ENCODE measurements around the gene TMPRSS11D.

The TMPRSS11D gene

GRCh38 chr4:67810011-67810410 lies 73.8 kb downstream of the TMPRSS11D start:
- no peak for TF ChIP-seq SIN3A (IDR thresholded peaks at IDR 0.05; ENCODE audit: borderline replicate concordance, insufficient read depth, low read length)
- TF ChIP-seq POLR2AphosphoS5 (IDR thresholded peaks at IDR 0.05; ENCODE audit: low read depth, low read length) = no peak
- no peak for TF ChIP-seq REST (IDR thresholded peaks at IDR 0.05; ENCODE audit: insufficient read depth in 1 of 2, low read depth in 2 of 2, low read length in 2 of 2)
- TF ChIP-seq TAF1 (IDR thresholded peaks at IDR 0.05; ENCODE audit: borderline replicate concordance, insufficient read depth, low read length) = no peak
- no peak for TF ChIP-seq FOXP2 (optimal IDR thresholded peaks at IDR 0.05; ENCODE audit: borderline replicate concordance, extremely low read depth, extremely low read length, insufficient read depth)

- TF ChIP-seq REST (IDR thresholded peaks at IDR 0.05; ENCODE audit: insufficient read depth in 1 of 2, low read depth in 2 of 2, low read length in 2 of 2) (no peak), SIN3A (IDR thresholded peaks at IDR 0.05; ENCODE audit: borderline replicate concordance, insufficient read depth, low read length) (no peak), FOXP2 (optimal IDR thresholded peaks at IDR 0.05; ENCODE audit: borderline replicate concordance, extremely low read depth, extremely low read length, insufficient read depth) (no peak), POLR2AphosphoS5 (IDR thresholded peaks at IDR 0.05; ENCODE audit: low read depth, low read length) (no peak), TAF1 (IDR thresholded peaks at IDR 0.05; ENCODE audit: borderline replicate concordance, insufficient read depth, low read length) (no peak)
Measured at GRCh38 chr4:67809502-67809901, 74.3 kb downstream of the TMPRSS11D start.

- TF ChIP-seq TAF1 (IDR thresholded peaks at IDR 0.05; ENCODE audit: borderline replicate concordance, insufficient read depth, low read length) = no peak
- no peak for TF ChIP-seq REST (IDR thresholded peaks at IDR 0.05; ENCODE audit: insufficient read depth in 1 of 2, low read depth in 2 of 2, low read length in 2 of 2)
- no peak for TF ChIP-seq SIN3A (IDR thresholded peaks at IDR 0.05; ENCODE audit: borderline replicate concordance, insufficient read depth, low read length)
- no peak for TF ChIP-seq POLR2AphosphoS5 (IDR thresholded peaks at IDR 0.05; ENCODE audit: low read depth, low read length)
- TF ChIP-seq FOXP2 (optimal IDR thresholded peaks at IDR 0.05; ENCODE audit: borderline replicate concordance, extremely low read depth, extremely low read length, insufficient read depth) = no peak
Measured at GRCh38 chr4:67796810-67797209, 87.0 kb downstream of the TMPRSS11D start.

- TF ChIP-seq POLR2AphosphoS5 (IDR thresholded peaks at IDR 0.05; ENCODE audit: low read depth, low read length) (no peak), FOXP2 (optimal IDR thresholded peaks at IDR 0.05; ENCODE audit: borderline replicate concordance, extremely low read depth, extremely low read length, insufficient read depth) (no peak), TAF1 (IDR thresholded peaks at IDR 0.05; ENCODE audit: borderline replicate concordance, insufficient read depth, low read length) (no peak), REST (IDR thresholded peaks at IDR 0.05; ENCODE audit: insufficient read depth in 1 of 2, low read depth in 2 of 2, low read length in 2 of 2) (no peak), SIN3A (IDR thresholded peaks at IDR 0.05; ENCODE audit: borderline replicate concordance, insufficient read depth, low read length) (no peak)
Measured at GRCh38 chr4:67790721-67791120, 93.1 kb downstream of the TMPRSS11D start.

GRCh38 chr4:67787311-67787710 lies 96.5 kb downstream of the TMPRSS11D start:
- no peak for TF ChIP-seq SIN3A (IDR thresholded peaks at IDR 0.05; ENCODE audit: borderline replicate concordance, insufficient read depth, low read length)
- TF ChIP-seq FOXP2 (optimal IDR thresholded peaks at IDR 0.05; ENCODE audit: borderline replicate concordance, extremely low read depth, extremely low read length, insufficient read depth) = no peak
- TF ChIP-seq POLR2AphosphoS5 (IDR thresholded peaks at IDR 0.05; ENCODE audit: low read depth, low read length) = no peak
- no peak for TF ChIP-seq REST (IDR thresholded peaks at IDR 0.05; ENCODE audit: insufficient read depth in 1 of 2, low read depth in 2 of 2, low read length in 2 of 2)
- no peak for TF ChIP-seq TAF1 (IDR thresholded peaks at IDR 0.05; ENCODE audit: borderline replicate concordance, insufficient read depth, low read length)

Measured in PFSK-1 (cell line).